A549 (cell line): ENCODE results near the gene SLC25A47. TPM values are rescaled to one million over a fixed set of nuclear protein-coding genes. Genes with fewer than 3 reads are reported as not detected.

Experiments used
- ATAC-seq, 2 experiments: fragments of 200-7000 bp in 1 of 2; fragments of >200 bp in 1 of 2; cut with Nextera tagmentation in 1 of 2; cut with Tn5 transposase in 1 of 2; 3 replicates each; pipeline versions ENCODE4 v1.8.0 to v1.9.1; 2018 to 2020; ENCODE audit warnings: mild to moderate bottlenecking in 1 of 2, moderate library complexity in 1 of 2
- CTCF ChIA-PET: fragments of 300-600 bp; sonication (Branson Sonifier 250); formaldehyde crosslinking; extraction: SDS; loops from one replicate; lab custom pipeline; 2021; ENCODE audit warnings: antibody characterized with exemption, inconsistent platforms; lab: Yijun Ruan, JAX
- POLR2A ChIA-PET: fragments of 350-600 bp; formaldehyde crosslinking; extraction: SDS; loops from one replicate; lab custom pipeline; 2021; ENCODE audit warnings: antibody characterized with exemption, inconsistent platforms; lab: Yijun Ruan, JAX
- DNase-seq, 2 experiments: peaks; one replicate each; pipeline versions ENCODE4 v3.0.0 to v3.0.0-alpha.2; 2011 to 2016; ENCODE audit warnings: low read depth in 1 of 2, low spot score in 1 of 2
- FAIRE-seq: peaks from 2 replicates; lab custom pipeline; 2011; peaks lifted over from hg19 to GRCh38; lab: Jason Lieb, UNC
- H3K27ac ChIP-seq, 2 experiments: fragments of >200 bp; sonication (Bioruptor Twin); formaldehyde crosslinking; 3 replicates each; pipeline ENCODE4 v1.5.1; 2016 to 2017
- H3K4me1 ChIP-seq: fragments of >200 bp; sonication (Bioruptor Twin); formaldehyde crosslinking; 3 replicates; pipeline ENCODE4 v1.6.1; 2016
- H3K4me2 ChIP-seq: fragments of >200 bp; sonication (Bioruptor Twin); formaldehyde crosslinking; 3 replicates; pipeline ENCODE4 v1.6.1; 2016
- H3K4me3 ChIP-seq: fragments of >200 bp; sonication (Bioruptor Twin); formaldehyde crosslinking; 3 replicates; pipeline ENCODE4 v1.5.1; 2016
- H3K9me3 ChIP-seq: fragments of >200 bp; sonication (Bioruptor Twin); formaldehyde crosslinking; 3 replicates; pipeline ENCODE4 v1.6.1; 2016
- BHLHE40 ChIP-seq: IDR thresholded peaks from 2 replicates; pipeline ENCODE4 v1.6.1; 2012; ENCODE audit warnings: low read depth, low read length, inconsistent platforms
- CBX2 ChIP-seq: fragments of 200-600 bp; sonication (generic); IDR thresholded peaks from 2 replicates; pipeline ENCODE4 v1.6.1; 2016; ENCODE audit warnings: low read depth, mild to moderate bottlenecking, borderline replicate concordance
- CBX8 ChIP-seq: fragments of 200-600 bp; sonication (generic); IDR thresholded peaks from 2 replicates; pipeline ENCODE4 v1.6.1; 2016
- CHD4 ChIP-seq: fragments of 200-600 bp; sonication (generic); IDR thresholded peaks from 2 replicates; pipeline ENCODE4 v1.6.1; 2016; ENCODE audit warnings: antibody characterized with exemption, mild to moderate bottlenecking, borderline replicate concordance
- EHF ChIP-seq: fragments of 250-450 bp; sonication (Bioruptor Pico); IDR thresholded peaks from 2 replicates; pipeline ENCODE4 v1.5.0; 2020; ENCODE audit warnings: mild to moderate bottlenecking
- EHMT2 ChIP-seq: fragments of 200-600 bp; sonication (generic); IDR thresholded peaks from 2 replicates; pipeline ENCODE4 v1.6.1; 2016; ENCODE audit warnings: antibody characterized with exemption, low read depth, mild to moderate bottlenecking, moderate library complexity
- EP300 ChIP-seq, 2 experiments: fragments of >200 bp; sonication (Bioruptor Twin); formaldehyde crosslinking; IDR thresholded peaks; 2 replicates in 1 of 2; 3 replicates in 1 of 2; pipeline ENCODE4 v1.6.1; 2016 to 2017
- FOXS1 ChIP-seq: fragments of 250-450 bp; sonication (Bioruptor Pico); IDR thresholded peaks from 2 replicates; pipeline ENCODE4 v1.5.0; 2020; ENCODE audit warnings: mild to moderate bottlenecking, moderate library complexity
- GATA3 ChIP-seq: IDR thresholded peaks from 2 replicates; pipeline ENCODE4 v1.6.1; 2012; ENCODE audit warnings: borderline replicate concordance
- HDAC2 ChIP-seq: fragments of 200-600 bp; sonication (generic); IDR thresholded peaks from 2 replicates; pipeline ENCODE4 v1.6.1; 2016
- HEYL ChIP-seq: fragments of 250-450 bp; sonication (Bioruptor Pico); IDR thresholded peaks from 2 replicates; pipeline ENCODE4 v1.8.0; 2021; ENCODE audit warnings: mild to moderate bottlenecking, moderate library complexity
- HOXB5 ChIP-seq: fragments of 250-450 bp; sonication (Bioruptor Pico); IDR thresholded peaks from 2 replicates; pipeline ENCODE4 v1.5.0; 2020; ENCODE audit warnings: mild to moderate bottlenecking, moderate library complexity
- KDM1A ChIP-seq: fragments of 200-600 bp; sonication (generic); IDR thresholded peaks from 2 replicates; pipeline ENCODE4 v1.6.1; 2016; ENCODE audit warnings: low read depth, mild to moderate bottlenecking
- KDM5A ChIP-seq: fragments of 200-600 bp; sonication (generic); IDR thresholded peaks from 2 replicates; pipeline ENCODE4 v1.6.1; 2016; ENCODE audit warnings: antibody characterized with exemption, mild to moderate bottlenecking
- MAZ ChIP-seq: fragments of 150-350 bp; IDR thresholded peaks from 2 replicates; pipeline ENCODE4 v1.6.1; 2014; ENCODE audit warnings: antibody characterized with exemption, low read depth, low read length, borderline replicate concordance
- NFE2L2 ChIP-seq: fragments of 150-350 bp; conservative IDR thresholded peaks from 2 replicates; pipeline ENCODE4 v1.6.1; 2014; ENCODE audit warnings: low read length
- NR3C1 ChIP-seq: fragments of >200 bp; sonication (Bioruptor Twin); formaldehyde crosslinking; IDR thresholded peaks from 3 replicates; pipeline ENCODE4 v1.6.1; 2017
- PHF8 ChIP-seq: fragments of 200-600 bp; sonication (generic); IDR thresholded peaks from 2 replicates; pipeline ENCODE4 v1.6.1; 2016; ENCODE audit warnings: low read depth, mild to moderate bottlenecking, antibody characterized with exemption, moderate library complexity, borderline replicate concordance
- RNF2 ChIP-seq: fragments of 200-600 bp; sonication (generic); IDR thresholded peaks from 2 replicates; pipeline ENCODE4 v1.6.1; 2016; ENCODE audit warnings: low read depth, mild to moderate bottlenecking, antibody characterized with exemption, moderate library complexity, borderline replicate concordance
- SMC3 ChIP-seq: fragments of >200 bp; sonication (Bioruptor Twin); formaldehyde crosslinking; IDR thresholded peaks from 3 replicates; pipeline ENCODE4 v1.6.1; 2018; ENCODE audit warnings: inconsistent platforms
- TP53 ChIP-seq: fragments of 250-450 bp; sonication (Bioruptor Pico); IDR thresholded peaks from 2 replicates; pipeline ENCODE4 v1.5.0; 2021; ENCODE audit warnings: mild to moderate bottlenecking, moderate library complexity
- ZSCAN20 ChIP-seq: fragments of 250-450 bp; sonication (Bioruptor Pico); IDR thresholded peaks from 2 replicates; pipeline ENCODE4 v1.8.0; 2022; ENCODE audit warnings: mild to moderate bottlenecking, moderate library complexity
- WGBS: methylation state at CpG from one replicate; pipeline ENCODE4 v1.1.6; 2017; ENCODE audit errors: missing lambda C conversion rate; 5-methylcytosine and 5-hydroxymethylcytosine counted together
- polyA plus RNA-seq, 4 experiments: library from polyadenylated mRNA; depleted of rRNA in 3 of 4; stranded (reverse); fragments of >200 nt; fragmentation: RNase III in 1 of 4; extraction: RNeasy Plus Mini Kit Qiagen cat#74134 plus additional on column Dnase treatment in 1 of 4; gene quantifications; 2 replicates in 3 of 4; 3 replicates in 1 of 4; pipeline ENCODE4 v1.2.3, GENCODE V29; 2011 to 2017
- TF ChIP-seq, protein P1 (sequence below): fragments of 150-350 bp; IDR thresholded peaks from 2 replicates; pipeline ENCODE4 v1.6.1; 2014; ENCODE audit warnings: low read depth, mild to moderate bottlenecking, low read length
- TF ChIP-seq, protein P2 (sequence below): IDR thresholded peaks from 2 replicates; pipeline ENCODE4 v1.6.1; 2012; ENCODE audit warnings: low read depth, borderline replicate concordance
- TF ChIP-seq, protein P3 (sequence below): IDR thresholded peaks from 2 replicates; pipeline ENCODE4 v1.6.1; 2012
- TF ChIP-seq, protein P4 (sequence below): fragments of >200 bp; sonication (Bioruptor Twin); formaldehyde crosslinking; IDR thresholded peaks from 2 replicates; pipeline ENCODE4 v1.6.1; 2016

SLC25A47 gene
- polyA plus RNA-seq, 2 of the 4 experiments (the other 2 are of a cell fraction), result not detected

DNA sequence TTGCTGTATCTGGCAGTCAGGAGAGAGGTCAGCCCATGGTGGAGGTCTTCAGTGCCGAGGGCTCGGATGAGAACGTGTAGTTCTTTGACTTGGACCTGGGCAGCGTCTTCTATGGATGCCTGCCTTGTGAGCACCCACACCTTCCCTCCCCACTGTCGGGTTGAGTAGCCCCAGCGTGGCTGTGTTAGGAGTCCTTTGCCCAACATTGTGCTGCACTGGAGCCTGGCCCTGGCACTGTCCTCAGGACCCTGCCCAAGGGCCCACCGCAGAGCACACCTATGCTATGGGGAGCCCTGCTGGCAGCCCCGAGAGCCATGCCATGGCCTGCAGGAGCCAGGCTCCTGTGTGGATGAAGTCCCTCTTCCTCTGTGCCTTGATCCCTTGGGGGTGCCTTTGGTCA, 43.6 kb upstream of the SLC25A47 start:
- ChIA-PET CTCF (interaction anchor here (1.3 kb wide), 1 partner anchor 91 kb away, joined by 3 read pairs; no protein-coding TSS in a partner anchor), POLR2A (no interaction called here)
- Histone ChIP-seq H3K27ac (no peak overlapping the region), H3K4me1 (peaks cover 8% of the 10 kb centered on the region; the same call in 1 of the 3 replicates), H3K9me3 (no peaks in the 10 kb centered on the region), H3K4me2 (no peak overlapping the region), H3K4me3 (no peak overlapping the region)
- DNase-seq (no peak), ATAC-seq (peak in 1 of 2 experiments; percentile 13; a peak in 1 of 6 replicates), FAIRE-seq (no peak)
- TF ChIP-seq CBX2, result no peak
- no peak for TF ChIP-seq EP300 (IDR thresholded peaks at IDR 0.05)
- TF ChIP-seq MAZ, result no peak
- no peak for TF ChIP-seq PHF8
- TF ChIP-seq ZSCAN20 (CRISPR knock-in tag), result no peak
- TF ChIP-seq EHF (CRISPR knock-in tag), result no peak
- no peak for TF ChIP-seq KDM5A
- no peak for TF ChIP-seq CHD4
- TF ChIP-seq SMC3, result no peak
- TF ChIP-seq TP53, result no peak
- no peak for TF ChIP-seq EHMT2
- no peak for TF ChIP-seq HDAC2
- no peak for TF ChIP-seq KDM1A
- no peak for TF ChIP-seq RNF2
- TF ChIP-seq FOXS1 (CRISPR knock-in tag), result no peak
- TF ChIP-seq NFE2L2, result no peak
- no peak for TF ChIP-seq CBX8
- no peak for TF ChIP-seq NR3C1
- TF ChIP-seq GATA3, result no peak
- TF ChIP-seq BHLHE40, result no peak
- 89% methylated on average over 8 of the region's 8 CpGs for WGBS

DNA sequence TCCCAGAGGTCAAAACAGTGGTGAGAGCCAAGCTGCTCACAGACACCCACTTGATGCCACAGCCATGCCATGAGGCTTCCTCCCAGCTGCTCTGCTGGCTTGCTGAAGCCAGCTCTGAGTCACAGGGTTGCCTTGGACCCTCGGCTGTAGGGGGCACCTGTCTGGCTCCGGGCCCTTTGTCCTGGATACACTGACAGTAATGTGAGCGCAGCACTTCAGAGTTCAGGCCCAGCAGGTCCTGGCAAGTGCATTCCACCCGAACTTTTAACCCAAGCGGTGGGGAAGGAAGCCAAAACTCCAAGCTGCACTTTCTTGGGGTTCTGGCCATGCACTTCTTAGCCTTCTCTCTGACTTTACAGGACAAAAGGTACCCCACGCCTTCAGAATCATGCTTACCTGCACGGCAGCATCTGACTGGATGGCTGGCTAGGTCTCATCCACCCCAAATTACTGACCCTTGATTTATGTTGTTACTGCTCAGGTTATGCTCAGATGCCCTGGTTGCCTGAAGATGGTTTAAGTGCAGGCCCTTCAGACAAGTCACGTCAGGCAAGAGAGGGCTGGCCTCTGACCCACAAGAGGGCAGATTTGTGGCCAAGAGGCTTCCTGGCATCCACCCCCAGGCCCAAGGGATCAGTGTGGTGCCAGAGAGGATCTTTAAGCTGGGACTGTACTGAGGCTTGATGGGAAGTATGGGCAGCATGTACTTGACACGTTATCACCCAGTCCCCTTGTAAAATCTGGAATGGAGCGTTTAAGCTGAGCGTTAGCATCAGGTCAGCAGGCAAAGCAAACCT, 41.7 kb upstream of the SLC25A47 start:
- CTCF ChIA-PET, result interaction anchor here (0.5 to 7.2 kb wide), 3 partner anchors 8 to 309 kb away, joined by 4 to 114 read pairs (median 83); no protein-coding TSS in a partner anchor
- Histone ChIP-seq H3K9me3 (no peaks in the 10 kb centered on the region), H3K4me3 (no peak overlapping the region), H3K4me1 (peaks cover 15% of the 10 kb centered on the region; the same call in 2 of the 3 replicates), H3K4me2 (no peak overlapping the region), H3K27ac (no peak overlapping the region)
- POLR2A ChIA-PET, result no interaction called here
- FAIRE-seq (no peak), ATAC-seq (no peak), DNase-seq (no peak)
- 88% methylated on average over 8 of the region's 11 CpGs for WGBS
- TF ChIP-seq, protein P1, sequence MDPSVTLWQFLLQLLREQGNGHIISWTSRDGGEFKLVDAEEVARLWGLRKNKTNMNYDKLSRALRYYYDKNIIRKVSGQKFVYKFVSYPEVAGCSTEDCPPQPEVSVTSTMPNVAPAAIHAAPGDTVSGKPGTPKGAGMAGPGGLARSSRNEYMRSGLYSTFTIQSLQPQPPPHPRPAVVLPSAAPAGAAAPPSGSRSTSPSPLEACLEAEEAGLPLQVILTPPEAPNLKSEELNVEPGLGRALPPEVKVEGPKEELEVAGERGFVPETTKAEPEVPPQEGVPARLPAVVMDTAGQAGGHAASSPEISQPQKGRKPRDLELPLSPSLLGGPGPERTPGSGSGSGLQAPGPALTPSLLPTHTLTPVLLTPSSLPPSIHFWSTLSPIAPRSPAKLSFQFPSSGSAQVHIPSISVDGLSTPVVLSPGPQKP, result no peak
- TF ChIP-seq, protein P2, sequence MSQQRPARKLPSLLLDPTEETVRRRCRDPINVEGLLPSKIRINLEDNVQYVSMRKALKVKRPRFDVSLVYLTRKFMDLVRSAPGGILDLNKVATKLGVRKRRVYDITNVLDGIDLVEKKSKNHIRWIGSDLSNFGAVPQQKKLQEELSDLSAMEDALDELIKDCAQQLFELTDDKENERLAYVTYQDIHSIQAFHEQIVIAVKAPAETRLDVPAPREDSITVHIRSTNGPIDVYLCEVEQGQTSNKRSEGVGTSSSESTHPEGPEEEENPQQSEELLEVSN, result no peak
- no peak for TF ChIP-seq HEYL (CRISPR knock-in tag)
- no peak for TF ChIP-seq HOXB5 (CRISPR knock-in tag)
- no peak for TF ChIP-seq NFE2L2
- TF ChIP-seq, protein P3, sequence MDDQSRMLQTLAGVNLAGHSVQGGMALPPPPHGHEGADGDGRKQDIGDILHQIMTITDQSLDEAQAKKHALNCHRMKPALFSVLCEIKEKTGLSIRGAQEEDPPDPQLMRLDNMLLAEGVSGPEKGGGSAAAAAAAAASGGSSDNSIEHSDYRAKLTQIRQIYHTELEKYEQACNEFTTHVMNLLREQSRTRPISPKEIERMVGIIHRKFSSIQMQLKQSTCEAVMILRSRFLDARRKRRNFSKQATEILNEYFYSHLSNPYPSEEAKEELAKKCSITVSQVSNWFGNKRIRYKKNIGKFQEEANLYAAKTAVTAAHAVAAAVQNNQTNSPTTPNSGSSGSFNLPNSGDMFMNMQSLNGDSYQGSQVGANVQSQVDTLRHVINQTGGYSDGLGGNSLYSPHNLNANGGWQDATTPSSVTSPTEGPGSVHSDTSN, result no peak
- TF ChIP-seq, protein P4, sequence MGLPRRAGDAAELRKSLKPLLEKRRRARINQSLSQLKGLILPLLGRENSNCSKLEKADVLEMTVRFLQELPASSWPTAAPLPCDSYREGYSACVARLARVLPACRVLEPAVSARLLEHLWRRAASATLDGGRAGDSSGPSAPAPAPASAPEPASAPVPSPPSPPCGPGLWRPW, result no peak
